Measurements from ENCODE around the gene RPF1. TPM values are rescaled to one million over a fixed set of nuclear protein-coding genes. Genes with fewer than 3 reads are reported as not detected.
"Not testable (repeated sequence)": the region's sequence is repeated elsewhere in the genome, so short reads cannot be mapped to it uniquely, and the experiment has no call there.

Gene RPF1
- total RNA-seq, 1 experiment from 2014 or later = 80.6 TPM

DNA sequence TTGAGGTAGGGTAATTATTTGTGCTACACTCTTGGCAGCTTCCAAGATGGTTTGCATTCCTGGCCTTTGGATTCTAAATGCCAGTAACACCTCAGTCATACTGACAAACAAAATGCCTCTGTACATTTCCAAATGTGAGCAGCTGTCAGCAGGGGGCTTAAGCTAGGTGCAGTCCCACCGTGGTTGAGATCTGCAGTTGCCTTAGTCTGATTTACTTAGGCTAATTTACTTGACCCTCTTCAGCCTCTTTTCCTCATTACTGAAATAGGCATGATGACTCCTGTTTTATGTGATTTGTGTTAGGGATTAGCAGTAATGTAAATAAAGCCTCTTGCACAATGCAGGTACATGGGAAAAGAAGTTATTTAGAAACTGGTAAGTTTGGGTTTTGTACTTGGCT is 13.7 kb downstream of the RPF1 start:
- DNase-seq (ENCODE audit: low read depth) = peak; percentile 10

- no peak for DNase-seq (ENCODE audit: low read depth)
Observed at GRCh38 chr1:84493747-84494146, 14.7 kb downstream of the RPF1 start.

- DNase-seq (ENCODE audit: low read depth) = no peak
Observed at GRCh38 chr1:84496498-84496897, 17.4 kb downstream of the RPF1 start.

GRCh38 chr1:84497631-84498275 is 18.7 kb downstream of the RPF1 start:
- no peak for DNase-seq (ENCODE audit: low read depth)

GRCh38 chr1:84502927-84503326 is 23.9 kb downstream of the RPF1 start:
- no peak for DNase-seq (ENCODE audit: low read depth)

DNA sequence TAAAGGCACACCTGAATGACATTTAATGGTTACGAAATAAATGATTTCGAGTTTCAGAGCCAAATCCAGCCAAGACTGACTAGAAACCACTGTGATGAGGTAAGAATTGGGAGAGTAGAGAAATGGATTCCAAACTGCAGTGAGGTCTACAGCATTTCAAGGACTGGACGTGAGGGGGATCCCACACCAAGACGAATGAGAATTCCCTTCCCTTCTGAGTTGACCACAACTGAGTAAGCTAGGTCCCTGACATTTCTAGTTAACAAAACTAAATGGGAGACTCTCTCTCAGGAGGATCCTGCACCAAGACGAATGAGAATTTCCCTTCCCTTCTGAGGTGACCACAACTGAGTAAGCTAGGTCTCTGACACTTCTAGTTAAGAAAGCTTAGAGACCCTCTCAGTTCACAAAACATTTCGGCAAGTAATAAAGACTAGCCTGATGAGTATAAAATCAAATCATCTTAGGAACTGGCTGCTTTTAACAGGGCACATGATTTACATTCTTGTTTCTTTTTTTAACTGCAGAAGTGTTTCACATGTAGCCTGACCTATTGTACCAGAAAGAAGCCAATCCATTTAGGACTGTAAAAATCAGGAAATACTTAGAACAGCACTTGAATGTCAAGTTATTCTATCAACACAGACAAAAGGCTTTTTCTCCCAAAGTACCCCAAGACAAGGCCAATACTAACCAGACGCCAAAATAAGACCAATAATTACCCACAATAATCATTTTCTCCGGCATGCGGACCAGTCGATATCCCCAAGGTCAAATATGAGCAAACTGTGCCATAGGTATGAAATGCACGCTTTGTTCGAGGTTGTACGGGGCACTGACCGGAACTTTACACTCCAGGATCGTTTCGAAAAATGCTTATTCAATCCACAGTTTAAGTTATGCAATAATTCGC is 25.8 kb downstream of the RPF1 start:
- DNase-seq (ENCODE audit: low read depth) = peak; percentile 78

- peak; percentile 66 for DNase-seq (ENCODE audit: low read depth)
Observed at GRCh38 chr1:84505493-84506001, 26.5 kb downstream of the RPF1 start.

- DNase-seq (ENCODE audit: low read depth) = peak; percentile 97
Observed at GRCh38 chr1:84506002-84506728, 27.1 kb downstream of the RPF1 start, which contains the start of the genes GNG5 and SPATA1. Gene GNG5, minus strand, starts transcription at chr1:84506581. Its CDS starts 490 bp downstream, at chr1:84506091. Gene SPATA1, plus strand, starts transcription at chr1:84506386. Its CDS starts 9,974 bp downstream, at chr1:84516360.

DNA sequence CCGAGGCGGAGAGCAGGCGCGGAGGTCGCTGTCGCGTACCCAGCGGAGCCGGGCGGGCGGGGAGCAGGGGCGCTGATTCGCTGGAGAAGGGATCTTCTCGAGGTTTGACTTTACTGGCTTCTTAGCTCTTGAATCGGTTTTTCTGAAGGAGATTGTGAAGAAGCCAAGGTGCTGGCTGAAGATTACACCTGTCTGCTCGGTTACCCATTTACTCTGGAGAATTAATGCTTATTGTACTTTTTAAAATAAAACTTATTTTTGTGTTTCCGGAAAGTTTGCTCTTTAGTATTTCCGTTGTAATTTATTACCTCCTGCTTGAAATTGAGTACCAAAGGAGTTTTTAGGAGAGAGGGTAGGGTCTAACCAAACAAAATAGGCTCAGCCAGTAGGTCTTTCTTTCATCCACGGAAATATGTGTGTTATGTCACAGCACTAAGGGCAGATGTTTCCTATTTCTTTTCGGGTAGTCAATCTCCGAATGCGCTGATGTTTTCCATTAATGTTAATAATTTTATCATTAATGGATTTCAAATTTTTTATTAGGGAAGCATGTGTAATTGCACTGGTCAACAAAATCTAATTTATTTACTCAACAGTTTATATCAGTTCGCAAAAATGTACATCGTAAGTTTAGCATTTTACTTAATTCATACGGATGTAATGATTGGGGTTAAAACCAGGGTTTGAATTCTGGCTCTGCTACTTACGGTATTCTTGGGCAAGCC is 27.8 kb downstream of the RPF1 start:
- DNase-seq (ENCODE audit: low read depth) = no peak

DNA sequence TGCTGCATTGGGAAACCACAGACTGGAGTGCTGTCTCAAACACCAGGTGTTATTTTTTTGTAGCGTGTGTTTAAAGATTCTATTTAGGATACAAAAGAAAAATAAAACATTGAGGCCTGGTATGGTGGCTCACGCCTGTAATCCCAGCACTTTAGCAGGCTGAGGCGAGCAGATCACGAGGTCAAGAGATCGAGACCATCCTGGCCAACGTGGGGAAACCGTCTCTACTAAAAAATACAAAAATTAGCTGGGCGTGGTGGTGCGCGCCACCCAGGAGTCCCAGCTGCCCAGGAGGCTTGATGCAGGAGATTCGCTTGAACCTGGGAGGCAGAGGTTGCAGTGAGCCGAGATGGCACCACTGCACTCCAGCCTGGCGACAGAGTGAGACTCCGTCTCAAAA is 28.8 kb downstream of the RPF1 start:
- DNase-seq (ENCODE audit: low read depth) = not testable (repeated sequence)

DNA sequence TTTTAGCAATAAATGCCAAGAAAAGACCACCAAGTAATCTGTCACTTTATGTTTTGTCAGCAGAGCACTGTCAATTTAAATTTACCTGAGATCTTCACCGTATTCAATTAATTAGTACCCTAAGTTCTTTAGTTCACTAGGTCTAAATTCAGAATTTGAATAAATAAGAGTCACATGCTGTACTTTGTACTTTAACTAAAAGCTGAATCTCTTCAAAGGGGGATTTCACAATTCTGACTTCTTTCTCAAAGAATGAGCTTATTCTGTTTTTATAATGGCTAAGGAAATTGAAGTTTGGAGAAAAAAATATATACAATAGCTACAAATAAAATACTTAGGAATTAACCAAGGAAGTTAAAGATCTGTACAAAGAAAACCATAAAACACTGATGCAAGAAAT is 29.4 kb downstream of the RPF1 start:
- DNase-seq (ENCODE audit: low read depth) = no peak

- DNase-seq (ENCODE audit: low read depth) = no peak
Observed at GRCh38 chr1:84509029-84509428, 30.0 kb downstream of the RPF1 start.

DNA sequence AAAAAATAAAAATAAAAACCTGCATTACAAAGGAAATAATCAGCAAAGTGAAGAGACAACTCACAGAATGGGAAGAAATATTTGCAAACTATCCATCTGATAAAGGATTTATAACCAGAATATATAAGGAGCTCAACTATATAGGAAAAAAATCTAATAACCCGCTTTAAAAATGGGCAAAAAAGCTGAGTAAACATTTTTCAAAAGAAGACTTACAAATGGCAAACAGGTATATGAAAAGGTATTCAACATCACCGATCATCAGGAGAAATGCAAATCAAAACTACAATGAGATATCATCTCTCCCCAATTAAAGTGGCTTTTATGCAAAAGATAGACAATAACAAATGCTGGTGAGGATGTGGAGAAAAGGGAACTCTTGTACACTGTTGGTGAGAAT is 31.1 kb downstream of the RPF1 start:
- DNase-seq (ENCODE audit: low read depth) = no peak

GRCh38 chr1:84510668-84511067 is 31.6 kb downstream of the RPF1 start:
- peak; percentile 50 for DNase-seq (ENCODE audit: low read depth)

DNA sequence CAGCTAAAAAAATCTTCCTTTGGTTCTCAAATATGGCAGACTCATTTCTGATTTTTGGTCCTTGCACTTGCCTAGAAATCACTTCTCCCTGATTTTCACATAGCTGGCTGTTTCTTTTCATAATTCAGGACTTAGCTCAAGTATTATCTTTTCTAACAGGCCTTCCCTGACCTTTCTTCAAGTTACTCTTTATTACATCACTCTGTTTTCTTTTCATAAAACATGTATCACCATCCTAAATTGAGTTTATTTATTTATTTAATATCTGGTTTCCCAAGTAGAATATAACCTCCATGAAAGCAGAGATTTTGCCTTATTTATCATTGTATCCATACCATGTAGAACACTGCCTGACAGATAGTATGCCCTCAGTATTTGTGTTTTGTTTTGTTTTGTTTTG is 45.5 kb downstream of the RPF1 start:
- no peak for DNase-seq (ENCODE audit: low read depth)

- no peak for DNase-seq (ENCODE audit: low read depth)
Observed at GRCh38 chr1:84525779-84526178, 46.7 kb downstream of the RPF1 start.

- peak; percentile 14 for DNase-seq (ENCODE audit: low read depth)
Observed at GRCh38 chr1:84538599-84538998, 59.5 kb downstream of the RPF1 start.

DNA sequence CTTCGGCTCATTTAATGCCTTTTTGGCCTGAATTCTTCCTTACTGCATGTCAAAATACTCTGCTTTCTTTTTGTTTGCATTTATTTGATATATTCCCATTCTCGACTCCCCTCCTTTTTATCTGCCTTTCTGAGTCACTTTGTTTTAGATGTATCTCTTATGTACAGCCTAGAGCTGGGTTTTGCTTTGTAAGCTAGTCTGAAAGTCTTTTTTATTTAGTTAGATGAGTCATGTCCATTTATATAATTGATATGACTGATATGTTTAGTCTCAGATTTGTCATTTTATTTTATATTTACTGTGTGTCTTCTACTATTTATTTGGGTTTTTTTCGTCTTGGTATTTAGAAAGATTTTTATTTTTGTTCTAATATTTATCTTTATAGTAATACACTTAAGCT is 60.9 kb downstream of the RPF1 start:
- peak; percentile 27 for DNase-seq (ENCODE audit: low read depth)

GRCh38 chr1:84540759-84541158 is 61.7 kb downstream of the RPF1 start:
- no peak for DNase-seq (ENCODE audit: low read depth)

GRCh38 chr1:84541679-84542078 is 62.6 kb downstream of the RPF1 start:
- DNase-seq (ENCODE audit: low read depth) = no peak

Data from M059J (cell line).